GM12874 (cell line): Measurements from ENCODE around the gene ZBTB14.

Experiments used
- TF ChIP-seq, protein P1 (sequence below): IDR thresholded peaks from 2 replicates; pipeline ENCODE4 v1.5.1; 2011; ENCODE audit warnings: low read depth, mild to moderate bottlenecking, control low read depth, low read length, moderate library complexity; ENCODE audit not compliant: insufficient read depth

Gene ZBTB14

GRCh38 chr18:5311301-5311989 lies 15.9 kb upstream of the ZBTB14 start:
- TF ChIP-seq, protein P1, sequence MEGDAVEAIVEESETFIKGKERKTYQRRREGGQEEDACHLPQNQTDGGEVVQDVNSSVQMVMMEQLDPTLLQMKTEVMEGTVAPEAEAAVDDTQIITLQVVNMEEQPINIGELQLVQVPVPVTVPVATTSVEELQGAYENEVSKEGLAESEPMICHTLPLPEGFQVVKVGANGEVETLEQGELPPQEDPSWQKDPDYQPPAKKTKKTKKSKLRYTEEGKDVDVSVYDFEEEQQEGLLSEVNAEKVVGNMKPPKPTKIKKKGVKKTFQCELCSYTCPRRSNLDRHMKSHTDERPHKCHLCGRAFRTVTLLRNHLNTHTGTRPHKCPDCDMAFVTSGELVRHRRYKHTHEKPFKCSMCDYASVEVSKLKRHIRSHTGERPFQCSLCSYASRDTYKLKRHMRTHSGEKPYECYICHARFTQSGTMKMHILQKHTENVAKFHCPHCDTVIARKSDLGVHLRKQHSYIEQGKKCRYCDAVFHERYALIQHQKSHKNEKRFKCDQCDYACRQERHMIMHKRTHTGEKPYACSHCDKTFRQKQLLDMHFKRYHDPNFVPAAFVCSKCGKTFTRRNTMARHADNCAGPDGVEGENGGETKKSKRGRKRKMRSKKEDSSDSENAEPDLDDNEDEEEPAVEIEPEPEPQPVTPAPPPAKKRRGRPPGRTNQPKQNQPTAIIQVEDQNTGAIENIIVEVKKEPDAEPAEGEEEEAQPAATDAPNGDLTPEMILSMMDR = no peak

DNA sequence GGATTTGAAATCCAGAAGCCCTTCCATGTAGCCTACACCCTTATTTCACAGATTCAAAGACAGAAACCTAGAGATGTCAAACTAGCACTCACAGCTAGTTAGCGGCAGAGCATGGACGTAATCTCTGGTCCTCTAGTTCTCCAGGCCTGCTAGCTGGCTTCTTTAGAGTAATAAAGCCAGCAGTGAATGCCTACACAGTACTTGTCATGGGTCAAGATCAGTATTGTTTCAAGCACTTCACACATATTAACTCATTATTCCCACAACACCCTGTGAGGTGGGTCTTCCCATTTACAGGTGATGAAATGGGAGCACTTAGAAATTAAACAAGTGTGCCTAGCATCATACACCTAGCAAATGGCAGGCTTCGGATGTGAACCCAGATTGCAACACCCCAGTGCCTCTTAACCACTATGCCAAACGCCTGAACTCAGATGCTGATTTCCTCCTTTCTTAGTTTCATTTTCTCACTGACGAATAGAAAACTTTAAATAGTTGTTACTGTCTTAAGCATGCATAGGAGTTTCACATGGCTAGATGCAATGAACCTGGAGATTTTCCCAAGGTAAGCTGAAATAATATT lies 14.5 kb upstream of the ZBTB14 start:
- TF ChIP-seq, protein P1 = no peak

- TF ChIP-seq, protein P1 = no peak
These were observed 10.3 kb upstream of the ZBTB14 start for GRCh38 chr18:5305835-5306234.

GRCh38 chr18:5304232-5304631 lies 8.7 kb upstream of the ZBTB14 start:
- TF ChIP-seq, protein P1 = no peak

DNA sequence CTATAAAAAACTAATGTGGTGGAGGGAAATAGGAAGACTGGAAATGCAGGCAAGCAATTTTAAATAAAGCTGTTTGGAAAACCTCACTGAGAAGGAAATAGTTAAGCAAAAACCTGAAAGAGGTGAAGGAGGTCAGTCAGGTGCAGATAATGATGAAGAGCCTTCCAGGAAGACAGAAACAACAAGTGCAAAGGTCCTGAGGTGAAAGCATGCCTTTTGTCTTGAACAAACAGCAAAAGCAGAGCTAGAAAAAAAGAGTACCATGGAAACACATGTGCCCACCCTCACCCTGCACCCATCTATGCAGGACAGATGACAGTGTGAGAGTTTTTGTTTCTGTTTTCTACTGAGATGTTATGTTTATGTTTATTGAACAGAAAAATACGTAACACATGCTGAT lies 8.1 kb upstream of the ZBTB14 start:
- TF ChIP-seq, protein P1 = no peak

- TF ChIP-seq, protein P1 = no peak
These were observed 7.1 kb upstream of the ZBTB14 start for GRCh38 chr18:5302606-5303005.

GRCh38 chr18:5300476-5301010 lies 5.0 kb upstream of the ZBTB14 start:
- TF ChIP-seq, protein P1 = no peak
